Measurements from ENCODE around the gene LCN9.

Gene LCN9

DNA sequence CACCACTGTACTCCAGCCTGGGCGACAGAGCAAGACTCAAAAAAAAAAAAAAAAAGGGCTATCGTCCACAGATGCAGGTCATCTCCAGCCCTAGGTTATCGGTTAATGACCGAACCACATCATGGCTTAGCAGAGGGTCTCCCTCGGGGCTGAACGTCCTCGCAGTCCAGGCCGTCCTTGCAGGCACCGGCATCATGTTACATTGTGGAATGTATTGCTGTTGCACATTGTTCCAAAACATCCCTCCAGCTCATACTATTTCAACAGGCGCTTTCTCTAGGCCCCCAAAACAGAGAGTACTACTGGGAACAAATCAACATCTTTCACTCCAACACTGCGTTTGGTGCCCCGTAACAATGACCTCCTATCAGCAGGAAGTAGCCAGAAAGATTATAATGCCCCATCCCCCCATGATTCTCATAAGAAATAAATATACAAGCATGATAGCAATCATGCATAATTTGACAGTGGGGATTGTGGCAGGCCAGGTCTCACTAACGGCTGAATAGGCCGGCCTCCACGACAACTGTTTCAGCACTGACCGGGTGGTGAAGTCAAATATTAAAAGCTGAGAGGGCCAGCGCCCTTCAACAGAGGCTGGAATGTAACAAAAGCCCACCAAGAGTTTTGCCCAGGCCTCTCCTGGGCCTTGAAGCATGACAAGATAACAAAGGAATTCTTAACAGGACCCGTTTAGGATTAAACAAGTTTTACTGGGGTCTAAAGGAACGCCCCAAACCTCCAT is 1.1 kb upstream of the LCN9 start:
- no peak for DNase-seq (ENCODE audit: low read depth)
- H3K4me3 ChIP-seq (ENCODE audit: low read depth, low read length): no peak overlapping the region
- TF ChIP-seq, protein P1, sequence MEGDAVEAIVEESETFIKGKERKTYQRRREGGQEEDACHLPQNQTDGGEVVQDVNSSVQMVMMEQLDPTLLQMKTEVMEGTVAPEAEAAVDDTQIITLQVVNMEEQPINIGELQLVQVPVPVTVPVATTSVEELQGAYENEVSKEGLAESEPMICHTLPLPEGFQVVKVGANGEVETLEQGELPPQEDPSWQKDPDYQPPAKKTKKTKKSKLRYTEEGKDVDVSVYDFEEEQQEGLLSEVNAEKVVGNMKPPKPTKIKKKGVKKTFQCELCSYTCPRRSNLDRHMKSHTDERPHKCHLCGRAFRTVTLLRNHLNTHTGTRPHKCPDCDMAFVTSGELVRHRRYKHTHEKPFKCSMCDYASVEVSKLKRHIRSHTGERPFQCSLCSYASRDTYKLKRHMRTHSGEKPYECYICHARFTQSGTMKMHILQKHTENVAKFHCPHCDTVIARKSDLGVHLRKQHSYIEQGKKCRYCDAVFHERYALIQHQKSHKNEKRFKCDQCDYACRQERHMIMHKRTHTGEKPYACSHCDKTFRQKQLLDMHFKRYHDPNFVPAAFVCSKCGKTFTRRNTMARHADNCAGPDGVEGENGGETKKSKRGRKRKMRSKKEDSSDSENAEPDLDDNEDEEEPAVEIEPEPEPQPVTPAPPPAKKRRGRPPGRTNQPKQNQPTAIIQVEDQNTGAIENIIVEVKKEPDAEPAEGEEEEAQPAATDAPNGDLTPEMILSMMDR (IDR thresholded peaks at IDR 0.05; ENCODE audit: low read depth, low read length, missing control alignments): no peak

DNA sequence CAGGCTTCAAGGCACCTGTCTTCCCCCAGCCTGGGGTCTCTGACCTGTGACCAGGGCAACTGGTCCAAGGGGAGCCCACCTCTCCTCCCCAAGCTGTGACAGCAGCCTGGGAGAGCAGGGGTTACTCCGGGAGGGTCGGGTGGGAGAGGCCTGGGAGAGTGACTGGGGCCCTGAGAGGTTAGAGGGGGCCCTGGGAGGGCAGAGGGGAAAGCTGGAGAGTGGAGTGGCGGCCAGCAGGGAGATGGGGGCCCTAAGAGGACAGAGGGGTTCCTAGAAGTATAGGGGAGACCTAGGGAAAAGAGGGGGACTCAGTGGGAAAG is 302 bp downstream of the LCN9 start:
- DNase-seq (ENCODE audit: low read depth): no peak
- H3K4me3 ChIP-seq (ENCODE audit: low read depth, low read length): no peak overlapping the region
- TF ChIP-seq, protein P1 (IDR thresholded peaks at IDR 0.05; ENCODE audit: low read depth, low read length, missing control alignments): no peak

DNA sequence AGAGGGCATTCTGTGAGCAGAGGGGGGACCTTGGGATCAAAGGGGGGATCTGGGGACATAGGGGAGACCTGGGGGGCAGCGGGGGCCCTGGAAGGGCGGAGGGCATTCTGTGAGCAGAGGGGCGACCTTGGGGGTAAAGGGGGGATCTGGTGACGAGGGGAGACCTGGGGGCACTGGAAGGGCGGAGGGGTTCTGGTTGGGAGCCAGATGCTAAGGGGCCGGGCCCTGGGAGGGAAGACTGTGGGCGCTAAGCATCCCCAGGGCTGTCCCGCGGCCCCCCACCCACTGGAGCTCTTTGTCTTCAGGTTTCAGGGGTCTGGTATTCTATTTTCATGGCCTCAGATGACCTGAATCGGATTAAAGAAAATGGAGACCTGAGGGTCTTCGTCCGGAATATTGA is 748 bp downstream of the LCN9 start:
- DNase-seq (ENCODE audit: low read depth): no peak
- no peak overlapping the region for H3K4me3 ChIP-seq (ENCODE audit: low read depth, low read length)
- TF ChIP-seq, protein P1 (IDR thresholded peaks at IDR 0.05; ENCODE audit: low read depth, low read length, missing control alignments): no peak

DNA sequence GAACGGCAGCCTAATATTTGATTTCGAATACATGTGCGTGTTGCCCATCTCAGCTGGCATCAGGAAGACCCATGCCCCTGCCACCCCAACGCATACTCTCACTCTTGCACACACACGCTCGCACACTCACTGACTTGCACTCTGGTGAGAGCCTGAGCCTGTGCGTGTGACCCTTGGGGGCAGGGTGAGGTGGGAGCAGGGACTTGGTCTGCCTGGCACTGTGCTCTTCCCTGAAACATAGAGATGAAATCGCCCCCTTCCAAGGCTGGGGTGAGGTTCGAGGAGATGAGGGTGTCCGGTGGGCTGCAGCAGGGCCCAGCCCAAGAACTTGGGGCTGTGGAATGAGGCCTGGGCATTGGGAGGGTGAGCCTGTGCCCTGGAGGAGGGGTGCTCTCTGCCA is 1.2 kb downstream of the LCN9 start:
- H3K4me3 ChIP-seq (ENCODE audit: low read depth, low read length): no peak overlapping the region
- no peak for DNase-seq (ENCODE audit: low read depth)
- TF ChIP-seq, protein P1 (IDR thresholded peaks at IDR 0.05; ENCODE audit: low read depth, low read length, missing control alignments): no peak

DNA sequence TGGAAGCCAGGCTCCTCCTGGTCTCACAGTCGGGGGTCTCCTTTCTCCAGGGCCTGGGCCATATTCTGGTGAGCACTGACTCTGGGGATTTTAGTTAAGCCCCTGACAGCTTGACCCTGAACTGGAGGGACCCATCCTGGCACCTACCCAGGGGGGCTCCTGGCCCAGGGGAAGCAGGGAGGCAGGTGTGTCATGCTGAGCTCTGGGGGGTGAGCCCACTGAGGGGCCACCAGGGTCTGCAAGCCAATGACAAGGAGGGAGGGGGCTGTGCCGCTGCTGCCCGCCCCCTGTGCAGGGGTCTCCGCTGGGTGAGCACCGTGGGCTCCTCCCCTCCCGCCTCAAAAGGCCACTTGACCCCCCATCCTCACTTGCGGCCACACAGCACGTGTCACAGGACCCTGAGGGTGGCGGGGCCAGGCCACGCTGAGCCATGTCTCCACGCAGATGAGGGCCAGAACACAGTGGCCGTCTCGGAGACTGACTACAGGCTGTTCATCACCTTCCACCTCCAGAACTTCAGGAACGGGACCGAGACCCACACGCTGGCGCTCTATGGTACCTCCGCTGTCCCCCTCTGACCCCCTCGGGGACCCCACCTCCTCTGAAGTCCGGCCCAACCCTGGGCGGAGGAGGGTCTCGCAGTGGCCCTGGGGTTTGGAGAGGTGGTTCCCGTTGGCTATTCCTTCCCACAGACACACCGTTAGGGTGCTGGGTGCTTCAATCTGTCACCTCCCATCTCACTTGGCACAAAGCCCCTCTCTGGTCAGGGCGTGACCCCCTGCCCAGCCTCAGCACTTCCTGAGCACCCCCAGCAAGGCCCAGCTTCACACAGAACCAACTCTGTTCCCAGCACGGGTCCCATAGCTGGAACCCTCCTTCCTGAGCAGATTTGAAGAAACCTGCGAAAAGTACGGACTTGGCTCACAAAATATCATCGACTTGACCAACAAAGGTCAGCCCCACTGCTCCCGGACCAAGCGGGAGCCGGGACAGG is 2.0 kb downstream of the LCN9 start:
- TF ChIP-seq, protein P1 (IDR thresholded peaks at IDR 0.05; ENCODE audit: low read depth, low read length, missing control alignments): no peak
- no peak overlapping the region for H3K4me3 ChIP-seq (ENCODE audit: low read depth, low read length)

DNA sequence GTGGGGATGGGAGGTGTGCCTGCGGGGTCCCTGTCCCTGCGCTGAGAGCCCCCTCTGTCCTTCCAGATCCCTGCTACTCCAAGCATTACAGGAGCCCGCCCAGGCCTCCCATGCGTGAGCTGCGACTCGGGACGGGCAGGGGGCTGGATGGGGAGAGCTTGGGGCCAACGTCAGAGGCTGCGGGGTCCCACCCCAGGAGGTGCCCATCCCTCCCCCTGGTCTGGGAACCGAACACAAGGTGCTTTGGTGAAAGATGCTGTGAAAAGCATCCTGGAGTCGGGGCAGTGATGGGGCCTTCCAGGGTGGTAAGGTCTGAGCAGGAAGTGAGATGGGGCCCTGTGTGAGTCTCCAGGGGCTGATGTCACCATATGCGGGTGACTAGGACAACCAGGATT is 2.7 kb downstream of the LCN9 start:
- H3K4me3 ChIP-seq (ENCODE audit: low read depth, low read length): no peak overlapping the region
- TF ChIP-seq, protein P1 (IDR thresholded peaks at IDR 0.05; ENCODE audit: low read depth, low read length, missing control alignments): no peak
- no peak for DNase-seq (ENCODE audit: low read depth)

More for the DNA sequence above, 2.0 kb downstream of the LCN9 start:
- no peak for DNase-seq (ENCODE audit: low read depth)

Measured in GM12864 (cell line).